DND-41 (cell line): ENCODE data around the gene USP22.

Experiments used
- CTCF ChIP-seq: IDR thresholded peaks from 2 replicates; pipeline ENCODE4 v1.5.1; 2012; ENCODE audit warnings: borderline replicate concordance, low read length, moderate library complexity, mild to moderate bottlenecking; ENCODE audit not compliant: poor library complexity, severe bottlenecking; ENCODE audit errors: extremely low read depth
- EZH2 ChIP-seq: IDR thresholded peaks from 3 replicates; pipeline ENCODE4 v1.6.1; 2012; ENCODE audit warnings: borderline replicate concordance, low read depth, mild to moderate bottlenecking, moderate library complexity, low read length, inconsistent platforms; ENCODE audit not compliant: severe bottlenecking

GRCh38 chr17:21005803-21006202 is 37.0 kb downstream of the USP22 start:
- TF ChIP-seq EZH2, result no peak
- TF ChIP-seq CTCF, result no peak
